NCI-H524 treated with DMSO at 0.1 percent for 48 hours (cell line): ENCODE results near the gene RPL18.
"Not testable (repeated sequence)": the region's sequence is repeated elsewhere in the genome, so short reads cannot be mapped to it uniquely, and the experiment has no call there.

Source experiments
- DNase-seq: peaks from one replicate; lab custom pipeline; 2025; lab: John Stamatoyannopoulos, UW

Gene RPL18

DNA sequence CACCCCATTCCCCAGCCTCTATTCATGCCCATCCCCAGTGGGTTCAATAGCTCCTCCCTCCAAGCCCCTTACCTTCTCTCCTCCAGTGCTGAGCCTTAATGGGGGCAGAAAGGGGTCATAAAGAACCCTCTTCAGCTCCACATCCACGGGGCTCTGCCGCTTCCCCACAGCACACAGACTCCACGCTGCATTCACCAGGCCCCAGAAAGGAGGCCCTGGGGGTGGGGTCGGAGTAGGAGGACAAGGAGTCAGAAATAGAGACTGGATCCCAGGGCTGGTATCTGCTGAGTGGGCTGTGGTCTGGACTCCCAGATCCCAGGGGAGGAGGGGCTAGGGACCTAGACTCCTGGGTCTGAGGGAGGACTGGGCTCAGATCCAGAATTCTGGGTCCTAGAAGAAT is 25.4 kb upstream of the RPL18 start:
- no peak for DNase-seq

- DNase-seq: no peak
These were observed 23.9 kb upstream of the RPL18 start for GRCh38 chr19:48642862-48643261.

DNA sequence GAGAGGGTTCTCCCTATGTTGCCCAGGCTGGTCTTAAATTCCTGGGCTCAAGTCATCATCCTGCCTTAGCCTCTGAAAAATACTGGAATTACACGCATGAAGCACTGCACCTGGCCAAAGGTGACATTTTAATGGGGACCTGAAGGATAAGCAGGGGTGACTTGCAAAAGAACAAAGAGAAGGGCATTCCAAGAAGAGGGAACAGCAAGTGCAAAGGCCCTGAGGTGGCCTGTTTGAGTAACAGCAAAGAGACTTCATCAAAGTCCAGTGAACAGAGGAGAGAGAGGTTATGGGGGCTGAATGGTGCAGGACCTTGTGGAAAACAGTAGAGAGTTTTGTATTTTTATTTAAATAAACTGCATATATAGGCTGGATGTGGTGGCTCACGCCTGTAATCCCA is 22.9 kb upstream of the RPL18 start:
- no peak for DNase-seq

GRCh38 chr19:48639483-48640375 is 20.8 kb upstream of the RPL18 start:
- no peak for DNase-seq

- no peak for DNase-seq
These were observed 19.9 kb upstream of the RPL18 start for GRCh38 chr19:48638831-48639381.

- peak; percentile 78 for DNase-seq
These were observed 19.2 kb upstream of the RPL18 start for GRCh38 chr19:48637948-48638830.

DNA sequence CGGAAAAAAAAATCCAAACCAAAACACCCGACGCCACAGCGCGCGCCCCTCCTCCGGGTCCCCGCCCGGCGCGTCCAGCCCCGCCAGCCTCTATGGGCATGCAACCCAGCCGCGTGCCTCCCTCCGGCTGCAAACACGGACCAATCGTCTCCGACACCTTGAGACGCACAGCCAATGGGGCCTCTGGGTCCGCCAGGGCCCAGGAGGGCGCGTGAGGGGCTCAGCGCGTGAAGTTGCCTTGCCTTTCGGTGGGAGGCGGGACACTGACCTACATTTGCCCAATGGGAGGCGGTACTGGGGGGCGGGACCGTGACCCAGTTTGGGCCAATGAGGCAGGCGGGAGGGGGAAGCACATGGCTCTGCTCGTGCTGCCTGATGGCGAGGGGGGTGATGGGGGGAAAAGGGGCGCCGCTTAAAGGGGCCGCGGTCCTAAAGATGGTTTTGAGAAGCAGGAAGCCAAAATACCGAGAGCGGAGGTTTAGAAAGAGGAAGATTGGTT is 18.5 kb upstream of the RPL18 start:
- DNase-seq: peak; percentile 96

DNA sequence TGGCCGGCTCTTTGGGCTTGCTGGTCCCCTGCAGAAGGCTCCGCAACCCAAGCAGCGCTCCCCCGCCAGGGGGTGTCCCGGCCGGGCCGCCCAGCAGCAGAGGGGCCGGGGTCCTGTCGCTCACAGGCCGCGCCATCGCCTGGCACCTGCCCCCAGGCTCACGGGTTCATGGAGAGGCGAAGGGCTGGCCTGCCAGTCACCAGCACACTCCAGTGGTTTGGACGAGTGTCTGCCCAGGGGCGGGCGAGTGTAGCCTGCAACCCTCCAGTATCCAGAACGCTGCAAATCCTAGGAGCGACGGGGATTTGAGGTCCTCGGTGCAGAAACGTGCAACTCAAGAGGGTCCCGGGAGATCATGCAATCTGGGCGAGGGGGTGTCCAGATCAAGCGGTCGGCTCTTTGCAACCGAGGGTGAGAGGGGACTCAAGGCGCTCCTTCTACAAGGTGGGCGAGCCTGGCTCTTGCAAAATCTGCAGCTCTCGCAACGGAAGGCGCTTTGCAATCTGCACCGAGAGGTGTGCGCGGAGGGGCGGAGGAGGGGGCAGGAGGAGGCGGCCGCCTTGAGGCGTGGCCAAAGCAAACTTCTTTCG is 18.0 kb upstream of the RPL18 start, which contains the start of gene DBP:
Gene DBP, minus strand, starts transcription at position 521 of the 590 bp plus-strand sequence. Its CDS starts 385 bp downstream, at position 136.
- DNase-seq: no peak

- no peak for DNase-seq
These were observed 17.2 kb upstream of the RPL18 start for GRCh38 chr19:48635966-48636858.

- no peak for DNase-seq
These were observed 16.4 kb upstream of the RPL18 start for GRCh38 chr19:48635263-48635965.

- peak; percentile 69 for DNase-seq
These were observed 15.7 kb upstream of the RPL18 start for GRCh38 chr19:48634424-48635262.

DNA sequence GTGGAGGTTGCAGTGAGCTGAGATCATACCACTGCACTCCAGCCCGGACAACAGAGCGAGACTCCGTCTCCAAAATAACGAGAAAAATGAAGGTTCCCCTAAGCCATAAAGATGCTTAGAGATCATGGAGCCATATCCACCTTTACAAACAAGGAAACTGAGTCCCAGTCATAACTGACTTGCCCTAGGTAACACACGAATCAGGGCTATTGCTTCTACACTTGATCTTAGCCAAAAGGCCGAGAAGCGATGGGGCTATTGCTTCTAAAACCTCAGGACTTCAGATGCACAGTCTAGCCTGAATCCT is 15.0 kb upstream of the RPL18 start:
- no peak for DNase-seq

- DNase-seq: no peak
These were observed 14.4 kb upstream of the RPL18 start for GRCh38 chr19:48633148-48634035.

DNA sequence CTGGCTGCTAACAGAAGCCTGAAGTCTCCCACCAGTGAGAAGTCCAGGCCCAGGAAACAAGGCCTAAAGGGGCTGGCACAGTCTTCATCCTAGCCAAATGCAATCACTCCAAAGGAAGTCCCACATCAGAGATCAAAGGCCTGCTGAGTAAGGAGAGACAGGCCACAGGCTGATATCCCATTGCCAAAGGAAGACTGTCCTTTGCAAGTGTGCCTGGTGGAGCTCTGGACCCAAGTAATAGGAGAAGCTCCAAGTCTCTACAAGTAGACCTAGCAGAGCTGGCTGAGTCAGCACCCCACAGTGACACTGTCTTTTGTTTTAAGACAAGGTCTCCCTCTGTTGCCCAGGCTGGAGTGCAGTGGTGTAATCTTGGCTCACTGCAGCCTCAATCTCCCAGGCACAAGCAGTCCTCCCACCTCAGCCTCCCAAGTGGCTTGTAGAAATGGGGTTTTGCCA is 13.7 kb upstream of the RPL18 start:
- no peak for DNase-seq

- not testable (repeated sequence) for DNase-seq
These were observed 13.3 kb upstream of the RPL18 start for GRCh38 chr19:48632286-48632685.

GRCh38 chr19:48631225-48631624 is 12.2 kb upstream of the RPL18 start:
- DNase-seq: no peak

GRCh38 chr19:48630296-48631063 is 11.5 kb upstream of the RPL18 start:
- no peak for DNase-seq
